RWPE2 (cell line): Measurements from ENCODE around the gene MRPS35.

ENCODE experiments used
- ATAC-seq: fragments of 200-7000 bp; cut with Tn5 transposase; 3 replicates; pipeline ENCODE4 v1.9.1; 2021; ENCODE audit warnings: low read depth
- DNase-seq: peaks from one replicate; pipeline ENCODE4 v3.0.0-alpha.2; 2020; ENCODE audit warnings: low spot score
- H3K27ac ChIP-seq: fragments of 450-650 bp; 2 replicates; pipeline ENCODE4 v1.5.1; 2017; ENCODE audit warnings: mild to moderate bottlenecking; ENCODE audit not compliant: poor library complexity, severe bottlenecking
- H3K27me3 ChIP-seq: fragments of 250-450 bp; sonication (Bioruptor Pico); 2 replicates; pipeline ENCODE4 v1.5.1; 2021; ENCODE audit warnings: mild to moderate bottlenecking, moderate library complexity; ENCODE audit not compliant: insufficient read depth, poor library complexity, severe bottlenecking
- H3K36me3 ChIP-seq: fragments of 250-450 bp; sonication (Bioruptor Pico); 2 replicates; pipeline ENCODE4 v1.5.1; 2020; ENCODE audit warnings: low read depth, mild to moderate bottlenecking, moderate library complexity
- H3K4me1 ChIP-seq: fragments of 250-450 bp; sonication (Bioruptor Pico); 2 replicates; pipeline ENCODE4 v1.5.1; 2021; ENCODE audit warnings: mild to moderate bottlenecking, moderate library complexity; ENCODE audit not compliant: insufficient read depth, poor library complexity, severe bottlenecking
- H3K4me3 ChIP-seq: fragments of 250-450 bp; sonication (Bioruptor Pico); 2 replicates; pipeline ENCODE4 v1.5.1; 2021; ENCODE audit warnings: mild to moderate bottlenecking, moderate library complexity; ENCODE audit not compliant: severe bottlenecking
- H3K9me3 ChIP-seq: fragments of 250-450 bp; sonication (Bioruptor Pico); 2 replicates; pipeline ENCODE4 v1.5.1; 2021; ENCODE audit warnings: mild to moderate bottlenecking, moderate library complexity; ENCODE audit not compliant: severe bottlenecking
- CTCF ChIP-seq: fragments of 450-650 bp; IDR thresholded peaks from one replicate; pipeline ENCODE4 v1.5.1; 2017; ENCODE audit warnings: mild to moderate bottlenecking, moderate library complexity; ENCODE audit not compliant: poor library complexity, severe bottlenecking

MRPS35 gene

DNA sequence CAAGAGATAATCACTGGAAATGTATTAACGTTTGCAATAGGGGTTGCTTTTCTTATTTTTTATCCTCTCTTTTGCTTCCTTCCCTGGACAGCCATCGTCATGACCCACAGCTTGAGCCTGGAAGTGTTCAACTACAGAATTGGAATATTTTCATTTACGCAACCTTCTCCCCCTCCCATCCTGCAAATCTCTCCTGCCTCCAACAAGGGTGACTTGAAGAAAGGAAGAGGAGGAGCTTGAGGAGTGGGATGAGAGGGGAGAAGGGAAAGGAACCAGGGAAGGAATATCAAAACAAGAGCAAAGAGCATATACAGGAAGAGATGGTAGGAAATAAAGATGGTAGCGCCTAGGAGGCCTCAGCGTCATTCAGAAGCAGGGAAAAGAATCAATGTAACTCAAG lies 71.0 kb downstream of the MRPS35 start:
- Histone ChIP-seq H3K27me3 (no peaks in the 10 kb centered on the region), H3K9me3 (no peaks in the 10 kb centered on the region), H3K4me1 (peaks cover 12% of the 10 kb centered on the region), H3K4me3 (peak overlapping the region; percentile 63), H3K36me3 (peaks cover 3% of the 10 kb centered on the region; the same call in 1 of the 2 replicates), H3K27ac (peak overlapping the region; percentile 70)
- ATAC-seq (no peak), DNase-seq (no peak)
- no peak for TF ChIP-seq CTCF

DNA sequence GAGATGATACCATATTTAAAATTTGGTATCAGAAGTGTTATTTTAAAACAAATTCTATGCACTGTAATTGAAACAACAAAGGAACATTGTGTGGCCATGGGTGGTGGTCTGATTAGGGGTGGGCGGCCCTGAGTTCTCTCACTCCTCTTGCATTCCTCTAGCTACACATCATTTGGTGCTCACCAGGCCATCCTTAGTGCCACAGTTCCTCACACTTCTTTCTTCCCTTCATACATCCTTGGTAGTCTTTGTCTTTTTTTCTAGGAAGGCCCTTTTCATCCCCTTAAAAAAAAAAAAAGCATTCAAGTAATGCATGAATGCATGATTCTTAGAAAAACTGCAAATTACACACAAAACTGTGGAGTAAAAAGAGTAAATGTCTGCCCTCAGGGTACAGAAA lies 71.8 kb downstream of the MRPS35 start:
- TF ChIP-seq CTCF, result no peak
- H3K27ac ChIP-seq, result peak overlapping the region; percentile 70
- H3K27me3 ChIP-seq, result no peaks in the 10 kb centered on the region
- no peak for ATAC-seq
- H3K4me1 ChIP-seq, result peaks cover 12% of the 10 kb centered on the region
- H3K36me3 ChIP-seq, result peaks cover 3% of the 10 kb centered on the region; the same call in 1 of the 2 replicates
- H3K4me3 ChIP-seq, result no peak overlapping the region
- DNase-seq, result no peak
- no peaks in the 10 kb centered on the region for H3K9me3 ChIP-seq

DNA sequence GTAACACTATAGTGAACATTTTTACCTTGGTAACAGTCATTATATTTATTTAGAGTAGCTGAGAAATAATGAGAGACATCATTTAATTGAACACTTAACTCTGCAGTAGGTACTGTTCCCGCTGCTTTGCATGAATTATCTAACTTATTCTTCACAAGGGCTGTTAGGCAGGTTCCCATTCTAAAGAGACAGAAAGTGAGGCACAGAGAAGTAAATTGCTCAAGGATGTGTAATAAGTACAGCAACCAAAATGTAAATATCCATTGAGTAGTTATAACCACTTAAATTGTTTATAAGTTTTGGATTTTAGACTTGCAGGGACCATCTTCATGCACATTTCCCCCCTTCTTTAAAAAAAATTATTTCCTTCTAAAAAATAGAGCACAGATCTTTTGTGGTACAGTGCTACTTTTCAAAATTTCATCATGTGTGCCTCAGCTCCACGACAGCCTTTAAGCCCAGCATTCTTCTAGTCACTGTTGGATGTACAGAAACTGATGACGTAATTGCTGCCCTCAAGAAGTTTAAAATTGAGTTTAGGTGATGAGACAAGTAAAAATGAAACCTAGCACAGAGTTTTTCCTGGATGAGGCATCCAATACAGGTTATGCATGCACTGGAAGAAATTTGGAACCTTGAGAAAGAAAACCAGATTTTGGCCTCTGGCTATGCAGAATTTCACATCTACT lies 75.4 kb downstream of the MRPS35 start:
- Histone ChIP-seq H3K4me1 (peaks cover 12% of the 10 kb centered on the region), H3K27me3 (no peaks in the 10 kb centered on the region), H3K36me3 (peaks cover 3% of the 10 kb centered on the region; the same call in 1 of the 2 replicates), H3K9me3 (no peaks in the 10 kb centered on the region), H3K4me3 (no peak overlapping the region), H3K27ac (peak overlapping the region; percentile 70)
- TF ChIP-seq CTCF, result no peak
- DNase-seq (no peak), ATAC-seq (peak; percentile 84)

DNA sequence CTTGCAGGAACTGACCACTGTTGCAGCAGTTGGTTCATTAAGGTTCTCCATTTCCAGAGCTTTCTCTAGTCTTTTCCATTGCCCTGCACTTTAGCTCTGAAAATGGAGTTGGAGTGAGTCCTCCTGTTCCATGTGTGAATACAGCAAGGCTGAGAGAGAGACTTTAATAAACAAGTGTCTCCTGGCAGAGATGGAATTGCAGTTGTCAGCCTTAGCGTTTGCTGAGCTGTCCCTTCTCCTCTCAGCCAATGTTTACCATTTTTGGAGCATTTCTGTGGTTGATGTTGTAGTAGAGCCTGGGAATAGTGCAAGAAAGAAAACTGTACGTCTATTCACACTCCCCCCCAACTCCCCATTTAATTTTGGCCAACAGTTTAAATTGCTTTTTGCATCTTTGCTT lies 76.9 kb downstream of the MRPS35 start:
- ATAC-seq (no peak), DNase-seq (no peak)
- no peak for TF ChIP-seq CTCF
- Histone ChIP-seq H3K27me3 (no peaks in the 10 kb centered on the region), H3K4me1 (peaks cover 12% of the 10 kb centered on the region), H3K4me3 (no peak overlapping the region), H3K9me3 (no peaks in the 10 kb centered on the region), H3K36me3 (no peaks in the 10 kb centered on the region; the same call in 1 of the 2 replicates), H3K27ac (no peak overlapping the region)

DNA sequence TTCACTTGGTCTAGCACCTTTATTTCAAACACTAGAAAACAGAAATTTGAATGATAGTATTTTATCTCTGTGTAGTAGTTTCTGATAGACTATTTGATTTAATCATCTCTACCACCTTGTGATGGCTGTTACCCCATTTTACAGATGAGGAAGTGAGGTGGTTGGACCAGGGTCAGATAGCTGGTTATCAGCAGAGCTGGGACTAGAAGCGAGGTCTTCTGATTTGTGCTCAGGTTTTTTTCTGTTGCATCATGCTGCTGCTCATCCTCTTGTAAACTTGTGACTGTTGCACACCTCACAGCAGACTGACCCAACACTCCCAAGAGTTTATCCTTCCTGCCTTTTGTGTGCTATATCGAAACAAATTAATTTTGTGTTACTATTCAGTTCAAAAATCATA lies 79.5 kb downstream of the MRPS35 start:
- Histone ChIP-seq H3K4me3 (no peak overlapping the region), H3K4me1 (peaks cover 12% of the 10 kb centered on the region), H3K27ac (no peak overlapping the region), H3K36me3 (no peaks in the 10 kb centered on the region; the same call in none of the 2 replicates), H3K27me3 (no peaks in the 10 kb centered on the region), H3K9me3 (no peaks in the 10 kb centered on the region)
- DNase-seq (no peak), ATAC-seq (no peak)
- no peak for TF ChIP-seq CTCF
